ENCODE results near the gene RGS6. TPM values are rescaled to one million over a fixed set of nuclear protein-coding genes. Genes with fewer than 3 reads are reported as not detected.
A peak's percentile ranks its signal among the peaks of the same experiment; 100 is the strongest.

Gene RGS6
- total and polyA plus RNA-seq, 7 donors: 0.19 to 1.6 (median 0.42) TPM

DNA sequence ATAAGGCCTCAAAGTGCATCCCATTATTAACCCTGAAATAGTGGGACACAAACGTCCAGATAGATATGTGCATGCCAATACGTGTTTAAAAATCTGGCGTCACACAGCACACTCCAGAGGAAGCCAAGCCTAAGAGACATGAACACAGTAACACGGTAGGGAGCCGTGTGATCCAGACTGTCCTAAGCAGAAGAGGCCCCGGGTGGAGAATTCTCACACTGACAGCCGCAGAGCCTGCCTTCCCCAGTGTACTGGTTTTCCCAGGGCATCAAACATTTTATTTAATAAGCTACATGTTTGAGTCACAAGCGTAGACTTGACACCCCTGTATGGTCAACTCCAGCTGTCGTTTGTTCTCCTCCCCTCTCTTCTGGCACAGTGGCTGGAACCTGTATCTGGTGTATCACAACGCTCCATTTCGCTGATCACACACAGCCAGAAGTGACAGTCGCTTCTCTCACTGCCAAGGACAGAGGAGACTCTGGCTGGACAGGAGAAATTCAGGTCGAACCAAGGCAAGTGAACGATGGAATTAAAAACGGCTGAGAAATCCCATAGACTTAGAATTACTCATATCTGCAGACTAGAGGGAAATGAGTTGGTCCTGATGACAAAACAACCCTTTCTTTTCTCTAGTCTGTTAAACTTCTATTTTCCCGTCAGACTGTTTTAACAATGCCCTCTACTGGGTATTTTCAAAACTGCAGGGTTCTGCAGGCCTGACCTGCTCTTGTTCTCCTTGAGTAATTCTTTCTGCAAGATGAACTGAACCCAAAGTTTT is 359.9 kb downstream of the RGS6 start:
- H3K4me1 ChIP-seq: no peaks in the 10 kb centered on the region
- intact Hi-C loops (cut with DNase I): no loop called here
- ATAC-seq (peak in 2 of 4 donors; percentile 33 to 38), DNase-seq (no peak)
- H3K36me3 ChIP-seq (ENCODE audit: insufficient read depth in 1 of 2, low read depth in 1 of 2): no peaks in the 10 kb centered on the region
- H3K9me3 ChIP-seq: peaks cover 7% of the 10 kb centered on the region
- no peak overlapping the region for H3K27ac ChIP-seq
- TF ChIP-seq CTCF (IDR thresholded peaks at IDR 0.05): peak; percentile 54
- 20 to 38% (median 22%) methylated on average over 16 of the region's 16 CpGs for WGBS, 3 donors
- H3K27me3 ChIP-seq (ENCODE audit: insufficient read depth in 3 of 3, low read length in 2 of 3): no peaks in the 10 kb centered on the region
- peak overlapping the region; percentile 30 for H3K4me3 ChIP-seq

- H3K4me3 ChIP-seq: no peak overlapping the region
- H3K36me3 ChIP-seq (ENCODE audit: insufficient read depth in 1 of 2, low read depth in 1 of 2): no peaks in the 10 kb centered on the region
- 36 to 70% (median 37%) methylated on average over 1 of the region's 1 CpG for WGBS, 3 donors
- TF ChIP-seq CTCF (IDR thresholded peaks at IDR 0.05): no peak
- H3K4me1 ChIP-seq: no peaks in the 10 kb centered on the region
- intact Hi-C loops (cut with DNase I): no loop called here
- peaks cover 7% of the 10 kb centered on the region for H3K9me3 ChIP-seq
- ATAC-seq (no peak), DNase-seq (no peak)
- H3K27me3 ChIP-seq (ENCODE audit: insufficient read depth in 3 of 3, low read length in 2 of 3): no peaks in the 10 kb centered on the region
- H3K27ac ChIP-seq: no peak overlapping the region
These were observed 360.4 kb downstream of the RGS6 start for GRCh38 chr14:72292689-72293024.

DNA sequence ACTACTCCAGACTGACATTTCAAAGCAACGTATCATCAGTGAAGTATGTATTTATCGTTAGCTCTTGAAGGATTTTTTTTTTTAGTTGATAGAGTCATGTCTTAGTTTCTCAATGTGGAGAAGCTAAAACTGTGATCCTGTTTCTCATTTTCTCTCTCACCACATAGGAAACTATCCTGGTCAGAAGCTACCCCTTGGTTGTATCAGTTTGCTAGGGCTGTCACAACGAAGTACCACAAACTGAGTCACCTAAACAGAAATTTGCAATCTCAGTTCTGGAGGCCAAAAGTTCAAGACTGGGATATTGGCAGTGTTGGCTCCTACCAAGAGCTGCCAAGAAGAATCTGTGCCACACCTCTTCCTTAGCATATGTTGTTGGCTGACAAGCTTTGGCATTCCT is 369.1 kb downstream of the RGS6 start:
- DNase-seq: no peak
- WGBS, 3 donors: 75 to 86% (median 82%) methylated on average over 3 of the region's 3 CpGs
- H3K9me3 ChIP-seq: peaks cover 15% of the 10 kb centered on the region

DNA sequence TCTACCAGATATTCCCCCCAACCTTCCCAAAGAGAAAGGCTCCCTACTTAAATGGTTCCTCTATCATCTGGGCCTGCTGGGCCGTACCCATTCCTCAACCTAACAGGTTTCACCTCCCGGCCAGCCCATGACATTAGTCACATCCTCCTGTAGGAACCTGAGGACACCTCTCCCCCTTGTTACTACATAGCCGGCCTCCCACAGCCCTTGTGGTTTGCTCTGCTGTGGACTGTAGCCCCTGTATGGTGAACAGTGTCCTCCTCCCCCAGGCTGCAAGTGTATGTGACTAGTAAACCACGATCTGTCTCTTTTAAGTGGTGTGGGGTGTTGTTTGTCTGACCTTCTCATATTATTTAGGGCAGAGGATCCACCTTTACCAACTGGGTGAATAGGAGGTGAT is 371.7 kb downstream of the RGS6 start:
- intact Hi-C loops (cut with DNase I): no loop called here
- Histone ChIP-seq H3K4me1 (no peaks in the 10 kb centered on the region), H3K4me3 (no peak overlapping the region), H3K27ac (no peak overlapping the region), H3K9me3 (peaks cover 9% of the 10 kb centered on the region), H3K36me3 (ENCODE audit: insufficient read depth in 1 of 2, low read depth in 1 of 2) (no peaks in the 10 kb centered on the region), H3K27me3 (ENCODE audit: insufficient read depth in 3 of 3, low read length in 2 of 3) (no peaks in the 10 kb centered on the region)
- no peak for TF ChIP-seq CTCF (IDR thresholded peaks at IDR 0.05)
- DNase-seq (peak in 1 of 2 donors; percentile 19), ATAC-seq (no peak)
- 77 to 85% (median 82%) methylated on average over 4 of the region's 4 CpGs for WGBS, 3 donors

More for the DNA sequence above, 369.1 kb downstream of the RGS6 start:
- H3K27ac ChIP-seq: no peak overlapping the region
- TF ChIP-seq CTCF (IDR thresholded peaks at IDR 0.05): no peak
- no peaks in the 10 kb centered on the region for H3K27me3 ChIP-seq (ENCODE audit: insufficient read depth in 3 of 3, low read length in 2 of 3)
- no peaks in the 10 kb centered on the region for H3K4me1 ChIP-seq
- no peak overlapping the region for H3K4me3 ChIP-seq
- no peak for ATAC-seq
- no peaks in the 10 kb centered on the region for H3K36me3 ChIP-seq (ENCODE audit: insufficient read depth in 1 of 2, low read depth in 1 of 2)
- intact Hi-C loops (cut with DNase I): no loop called here

GRCh38 chr14:72305561-72305960 is 373.3 kb downstream of the RGS6 start:
- TF ChIP-seq CTCF (IDR thresholded peaks at IDR 0.05): no peak
- no peaks in the 10 kb centered on the region for H3K27me3 ChIP-seq (ENCODE audit: insufficient read depth in 3 of 3, low read length in 2 of 3)
- DNase-seq (no peak), ATAC-seq (no peak)
- no peak overlapping the region for H3K4me3 ChIP-seq
- H3K4me1 ChIP-seq: no peaks in the 10 kb centered on the region
- H3K27ac ChIP-seq: no peak overlapping the region
- peaks cover 5% of the 10 kb centered on the region for H3K9me3 ChIP-seq
- no peaks in the 10 kb centered on the region for H3K36me3 ChIP-seq (ENCODE audit: insufficient read depth in 1 of 2, low read depth in 1 of 2)
- intact Hi-C loops (cut with DNase I): no loop called here
